A673 (cell line): ENCODE measurements around the gene POMGNT1. TPM values are rescaled to one million over a fixed set of nuclear protein-coding genes. Genes with fewer than 3 reads are reported as not detected.

Source experiments
- BruUV-seq: library from RNA; stranded (reverse); fragments of 400-500 nt; replicated peaks from 2 replicates; lab custom pipeline; 2021; lab: Mats Ljungman, UMichigan
- CTCF ChIA-PET: fragments of 300-600 bp; sonication (Branson Sonifier 250); formaldehyde crosslinking; loops from one replicate; lab custom pipeline; 2022; ENCODE audit warnings: antibody characterized with exemption; lab: Charles Lee
- POLR2A ChIA-PET: fragments of 300-600 bp; sonication (Branson Sonifier 250); formaldehyde crosslinking; loops from one replicate; lab custom pipeline; 2022; ENCODE audit warnings: antibody characterized with exemption; ENCODE audit not compliant: low non-redundant PET; lab: Charles Lee
- DNase-seq: peaks from one replicate; pipeline ENCODE4 v3.0.0-alpha.2; 2015; ENCODE audit warnings: low spot score
- H3K27ac ChIP-seq: fragments of 200-600 bp; sonication (generic); 2 replicates; pipeline ENCODE4 v1.5.1; 2016; ENCODE audit warnings: mixed run types, low read depth, mild to moderate bottlenecking, mixed read lengths, antibody characterized with exemption, low read length; ENCODE audit not compliant: poor library complexity, severe bottlenecking
- H3K27me3 ChIP-seq: fragments of 200-600 bp; sonication (generic); replicated peaks from 2 replicates; pipeline ENCODE4 v1.6.1; 2017; ENCODE audit warnings: mixed run types, low read depth, mild to moderate bottlenecking, mixed read lengths, antibody characterized with exemption, low read length; ENCODE audit not compliant: insufficient read depth, poor library complexity
- H3K36me3 ChIP-seq: fragments of 200-600 bp; sonication (generic); 2 replicates; pipeline ENCODE4 v1.6.1; 2016; ENCODE audit warnings: mixed run types, mild to moderate bottlenecking, mixed read lengths, antibody characterized with exemption, low read length; ENCODE audit not compliant: insufficient read depth, poor library complexity, severe bottlenecking
- H3K4me1 ChIP-seq: fragments of 200-600 bp; sonication (generic); 2 replicates; pipeline ENCODE4 v1.6.1; 2017; ENCODE audit warnings: mixed run types, mild to moderate bottlenecking, mixed read lengths, antibody characterized with exemption, low read length; ENCODE audit not compliant: insufficient read depth, poor library complexity, severe bottlenecking
- H3K4me3 ChIP-seq: fragments of 200-600 bp; sonication (generic); 2 replicates; pipeline ENCODE4 v1.5.1; 2016; ENCODE audit warnings: low read depth, mixed run types, mild to moderate bottlenecking, mixed read lengths, low read length; ENCODE audit not compliant: poor library complexity, severe bottlenecking
- H3K9me3 ChIP-seq: fragments of 200-600 bp; sonication (generic); 2 replicates; pipeline ENCODE4 v1.6.1; 2016; ENCODE audit warnings: mixed run types, low read depth, mild to moderate bottlenecking, mixed read lengths, antibody characterized with exemption, low read length; ENCODE audit not compliant: poor library complexity, severe bottlenecking
- CTCF ChIP-seq: fragments of 300-800, 200-600 bp; sonication (generic); conservative IDR thresholded peaks from 2 replicates; pipeline ENCODE4 v1.5.1; 2017; ENCODE audit warnings: low read depth, mild to moderate bottlenecking, antibody characterized with exemption, low read length, moderate library complexity, mixed read lengths
- EZH2 ChIP-seq: fragments of 200-600 bp; sonication (generic); IDR thresholded peaks from 2 replicates; pipeline ENCODE4 v1.6.1; 2017; ENCODE audit warnings: borderline replicate concordance, low read depth, mild to moderate bottlenecking, mixed read lengths, antibody characterized with exemption, low read length; ENCODE audit not compliant: poor library complexity, severe bottlenecking
- intact Hi-C: fragments of 100-400 bp; cut with micrococcal nuclease; formaldehyde crosslinking; loops from one replicate; pipeline ENCODE4 v1.10.0; 2022; ENCODE audit not compliant: unreplicated experiment
- total RNA-seq: library from RNA; stranded (reverse); gene quantifications from 2 replicates; pipeline ENCODE4 v1.2.3, GENCODE V29; 2021

The POMGNT1 gene
- total RNA-seq, 1 experiment from 2014 or later: 71.0 TPM

DNA sequence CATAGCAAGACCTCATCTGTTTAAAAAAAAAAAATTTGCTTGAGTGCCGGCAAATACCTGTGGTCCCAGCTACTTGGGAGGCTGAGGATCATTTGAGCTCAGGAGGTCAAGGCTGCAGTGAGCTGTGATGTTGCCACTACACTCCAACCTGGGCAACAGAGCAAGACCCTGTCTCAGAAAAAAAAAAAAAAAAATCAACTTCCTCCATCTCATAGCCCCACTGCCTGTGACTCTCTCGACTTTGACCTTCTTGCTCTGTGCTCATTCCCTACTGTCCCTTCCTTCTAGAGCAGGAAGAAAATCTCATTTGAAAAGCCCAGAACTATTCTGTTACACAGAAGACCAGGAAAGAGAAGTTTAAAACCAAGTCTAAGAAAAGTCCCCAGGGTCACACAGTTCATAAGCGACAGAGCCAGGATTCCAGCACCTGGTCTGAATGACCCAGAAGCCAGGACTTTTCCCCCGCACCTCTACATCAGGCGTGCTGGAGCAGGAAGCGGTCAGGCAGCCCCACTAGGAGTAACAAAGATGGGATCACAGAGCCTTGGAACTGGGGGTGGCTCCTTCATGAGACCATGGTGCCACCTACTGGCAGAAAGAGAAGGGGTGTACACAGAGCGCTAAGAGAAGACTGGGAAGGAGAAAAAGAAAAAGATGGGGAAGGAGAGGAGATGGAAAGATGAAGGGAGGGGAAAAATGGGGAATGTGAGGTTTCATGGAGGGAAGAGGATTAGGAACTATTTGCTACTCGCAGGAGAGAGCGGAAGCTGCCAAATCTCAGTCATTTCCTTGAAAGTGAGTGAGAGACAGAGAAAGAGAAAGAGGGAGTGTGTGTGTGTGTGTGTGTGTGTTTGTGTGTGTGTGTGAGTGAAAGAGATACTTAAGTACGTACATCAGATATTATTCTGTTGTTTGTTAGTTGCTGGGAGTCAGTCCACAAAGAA is 18.8 kb downstream of the POMGNT1 start:
- no peak for TF ChIP-seq EZH2
- peak; percentile 98 for TF ChIP-seq CTCF
- ChIA-PET POLR2A (no interaction called here), CTCF (interaction anchor here (0.6 kb wide), 1 partner anchor 556 kb away, joined by 4 read pairs; no protein-coding TSS in a partner anchor)
- Histone ChIP-seq H3K9me3 (no peaks in the 10 kb centered on the region), H3K4me3 (no peak overlapping the region), H3K27me3 (no peaks in the 10 kb centered on the region), H3K4me1 (peaks cover 22% of the 10 kb centered on the region), H3K36me3 (no peaks in the 10 kb centered on the region), H3K27ac (no peak overlapping the region)
- BruUV-seq: no TSS peak
- peak; percentile 90 for DNase-seq
- intact Hi-C loops: loop anchor here (1.0 kb wide), 1 partner anchor 142 kb away; no protein-coding TSS in a partner anchor

DNA sequence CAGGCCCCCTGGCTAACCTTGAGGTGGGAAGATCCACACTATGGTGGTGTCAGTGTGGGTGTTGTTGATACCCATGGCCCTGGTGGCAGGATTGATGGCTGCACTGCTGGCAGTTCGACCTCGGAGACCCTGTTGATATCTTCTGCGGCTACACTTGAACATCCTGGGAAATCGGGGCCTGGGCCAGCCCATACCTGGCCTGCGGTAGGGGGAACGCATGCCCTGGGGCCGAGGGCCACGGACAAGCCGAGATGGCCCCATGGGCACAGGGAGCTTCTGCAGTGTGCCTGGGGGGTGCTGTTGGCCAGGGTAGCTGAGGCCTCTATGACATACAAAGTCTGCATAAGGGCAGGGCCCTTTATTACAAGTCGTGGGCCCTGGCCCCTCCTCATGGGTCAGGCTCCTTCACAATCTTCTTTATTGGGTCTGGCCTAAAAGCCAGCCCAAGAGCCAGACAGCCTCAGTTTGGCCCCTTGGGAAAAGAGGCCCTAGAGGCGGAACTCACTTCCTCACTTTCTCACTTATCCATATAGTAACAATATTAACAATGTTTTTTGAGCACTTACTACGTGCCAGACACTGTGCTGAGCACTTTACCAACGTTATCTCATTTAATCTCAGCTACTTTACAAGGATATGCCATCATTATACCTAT is 21.9 kb downstream of the POMGNT1 start, which contains the start of gene P3R3URF:
Gene P3R3URF (minus strand): TSS at position 278 of the 655 bp plus-strand sequence. CDS start 17 bp downstream, at position 261.
- H3K4me3 ChIP-seq: no peak within 1 kb of the TSS
- H3K9me3 ChIP-seq: no peaks in the 10 kb centered on the region
- H3K4me1 ChIP-seq: peaks cover 18% of the 10 kb centered on the region
- no peak for DNase-seq
- H3K27me3 ChIP-seq: no peaks in the 10 kb centered on the region
- ChIA-PET CTCF (interaction anchor here (0.5 kb wide), 1 partner anchor 133 kb away, joined by 3 read pairs; no protein-coding TSS in a partner anchor), POLR2A (interaction anchor here (0.6 kb wide), 1 partner anchor 1036 kb away, joined by 5 read pairs; no protein-coding TSS in a partner anchor)
- no peak within 1 kb of the TSS for H3K27ac ChIP-seq
- no peak for TF ChIP-seq EZH2
- no peak for TF ChIP-seq CTCF
- BruUV-seq: no TSS peak
- no peaks in the 10 kb centered on the region for H3K36me3 ChIP-seq
- intact Hi-C loops: no loop called here

- BruUV-seq: no TSS peak
- no peak for DNase-seq
- intact Hi-C loops: no loop called here
- no peak for TF ChIP-seq EZH2
- no peak for TF ChIP-seq CTCF
- POLR2A ChIA-PET: no interaction called here
- Histone ChIP-seq H3K4me3 (no peak overlapping the region), H3K27me3 (no peaks in the 10 kb centered on the region), H3K36me3 (no peaks in the 10 kb centered on the region), H3K27ac (no peak overlapping the region), H3K4me1 (peaks cover 17% of the 10 kb centered on the region), H3K9me3 (no peaks in the 10 kb centered on the region)
- CTCF ChIA-PET: no interaction called here
These were observed 23.0 kb downstream of the POMGNT1 start for GRCh38 chr1:46175243-46175642.
